ENCODE results near the gene RFX2.
"Not testable (repeated sequence)": the region's sequence is repeated elsewhere in the genome, so short reads cannot be mapped to it uniquely, and the experiment has no call there.

Gene RFX2

GRCh38 chr19:5974721-5975387 is 135.4 kb downstream of the RFX2 start:
- H3K4me3 ChIP-seq (ENCODE audit: low read depth, low read length) = no peak overlapping the region

DNA sequence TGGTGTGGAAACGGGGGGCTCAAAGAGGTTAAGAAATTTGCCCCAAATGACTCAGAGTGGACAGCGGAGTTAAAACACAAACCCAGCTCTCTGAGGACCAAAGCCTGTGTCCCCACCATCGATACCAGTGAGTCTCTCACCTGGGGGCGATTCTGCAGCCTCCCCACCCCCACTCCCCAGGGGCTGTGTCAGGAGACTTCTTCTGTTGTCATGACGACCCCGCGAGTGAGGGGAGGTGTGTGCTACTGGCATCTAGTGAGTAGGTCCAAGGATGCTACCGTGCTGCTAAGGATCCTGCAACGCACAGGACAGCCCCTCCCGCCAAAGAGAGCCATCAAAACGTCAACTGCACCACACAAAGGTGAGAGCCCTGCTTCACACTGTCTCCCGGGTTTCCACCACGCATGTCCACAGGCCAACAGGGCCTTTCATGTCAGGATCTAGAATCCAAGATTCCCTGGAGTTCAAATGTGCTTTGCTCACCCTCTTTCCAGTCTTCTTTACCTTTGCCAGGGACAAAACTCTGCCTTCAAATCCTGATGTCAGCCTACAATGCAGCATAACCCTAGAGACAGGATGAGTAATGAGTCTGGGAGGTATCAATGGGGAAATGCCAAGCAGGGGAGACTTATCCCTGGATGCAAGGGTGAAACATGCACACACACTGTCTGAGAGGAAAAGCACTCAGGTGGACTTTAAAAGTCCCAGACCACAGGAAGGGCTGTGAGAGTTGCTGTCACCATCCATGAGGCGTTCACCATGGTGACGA is 136.2 kb downstream of the RFX2 start:
- H3K4me3 ChIP-seq (ENCODE audit: low read depth, low read length) = no peak overlapping the region

DNA sequence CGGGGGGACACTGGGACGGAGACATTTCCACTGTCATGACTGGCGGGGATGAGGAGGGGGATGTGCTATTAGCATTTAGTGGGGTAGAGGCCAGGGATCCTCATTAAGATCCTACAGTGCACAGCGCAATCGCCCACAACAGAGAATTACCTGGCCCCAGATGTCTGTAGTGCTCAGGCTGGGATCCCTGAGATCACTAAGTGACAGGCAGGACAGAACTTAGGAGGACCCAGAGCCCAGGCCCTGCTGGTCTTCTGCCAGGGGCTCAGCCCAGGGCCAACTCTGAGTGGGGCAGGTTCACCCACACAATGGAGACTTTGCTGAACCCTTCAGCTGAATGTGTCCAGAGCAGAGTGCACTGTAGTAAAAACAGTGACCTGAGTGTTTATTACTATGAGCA is 136.9 kb downstream of the RFX2 start:
- H3K4me3 ChIP-seq (ENCODE audit: low read depth, low read length) = no peak overlapping the region

DNA sequence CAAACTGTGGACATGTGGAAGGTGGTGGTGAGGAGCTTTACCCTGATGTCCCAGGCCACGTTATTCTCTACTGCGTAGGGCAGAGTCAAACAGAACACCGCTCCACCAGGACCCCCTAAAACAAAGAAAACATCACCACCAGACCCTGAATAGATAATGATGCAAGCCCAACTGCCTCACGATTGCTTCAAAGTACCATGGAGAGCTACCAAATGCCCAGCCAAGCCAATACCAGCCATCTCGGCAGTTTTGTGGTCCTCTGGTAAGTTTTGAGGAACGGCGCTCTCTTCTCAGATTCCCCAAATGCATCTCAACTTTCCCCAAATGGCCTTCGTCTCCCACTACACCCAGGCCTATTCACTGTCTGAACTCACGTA is 138.0 kb downstream of the RFX2 start:
- no peak overlapping the region for H3K4me3 ChIP-seq (ENCODE audit: low read depth, low read length)

DNA sequence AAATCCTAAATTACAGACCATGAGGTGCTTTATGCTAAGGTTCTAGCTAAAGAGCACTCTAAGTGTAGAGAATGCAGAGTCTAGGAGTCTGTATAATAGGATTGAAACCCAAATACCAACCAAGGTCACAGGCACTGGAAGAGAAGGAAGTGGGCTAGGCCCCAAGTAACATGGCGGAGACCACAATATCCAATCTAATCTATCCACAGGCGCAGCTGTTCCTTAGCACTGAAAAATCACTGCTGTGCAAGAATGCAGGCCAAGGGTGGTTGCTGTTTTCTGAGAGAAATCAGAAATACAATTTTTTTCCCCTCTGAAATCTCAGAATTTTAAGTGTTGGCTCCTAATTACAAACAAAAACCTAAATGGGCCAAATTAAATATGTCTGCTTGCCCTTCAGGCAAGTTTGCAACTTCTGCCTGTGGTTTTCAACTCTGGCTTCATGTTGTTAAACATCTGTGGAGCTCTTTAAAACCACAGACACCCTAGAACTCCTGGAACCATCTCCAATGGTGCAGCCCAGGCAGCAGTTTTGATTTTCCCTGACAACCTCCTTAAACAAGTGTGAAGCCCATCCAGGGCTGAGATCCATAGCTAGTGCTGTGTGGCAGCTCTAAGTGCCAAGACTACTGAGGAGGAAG is 138.5 kb downstream of the RFX2 start:
- no peak overlapping the region for H3K4me3 ChIP-seq (ENCODE audit: low read depth, low read length)

DNA sequence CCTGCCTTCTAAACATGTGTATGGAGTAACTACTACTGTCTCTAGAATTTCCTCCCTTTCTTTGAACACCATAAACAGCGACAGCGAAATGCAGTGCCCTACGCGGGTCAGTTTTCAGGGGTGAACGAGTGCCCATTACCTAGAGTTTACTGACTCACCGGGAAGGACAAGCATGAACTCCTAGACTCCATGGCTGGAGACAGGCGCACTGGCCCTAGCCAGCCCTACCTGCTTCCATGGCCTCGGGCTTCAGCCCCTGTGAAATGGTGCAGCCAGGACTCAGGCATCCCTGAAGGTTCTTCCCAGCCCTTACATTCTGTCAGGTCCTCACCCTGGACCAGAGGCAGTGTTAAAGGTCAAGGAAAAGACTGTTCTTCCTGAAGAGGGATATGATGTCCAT is 140.8 kb downstream of the RFX2 start:
- H3K4me3 ChIP-seq (ENCODE audit: low read depth, low read length) = no peak overlapping the region

- H3K4me3 ChIP-seq (ENCODE audit: low read depth, low read length) = no peak overlapping the region
Observed at GRCh38 chr19:5968431-5969373, 141.6 kb downstream of the RFX2 start.

DNA sequence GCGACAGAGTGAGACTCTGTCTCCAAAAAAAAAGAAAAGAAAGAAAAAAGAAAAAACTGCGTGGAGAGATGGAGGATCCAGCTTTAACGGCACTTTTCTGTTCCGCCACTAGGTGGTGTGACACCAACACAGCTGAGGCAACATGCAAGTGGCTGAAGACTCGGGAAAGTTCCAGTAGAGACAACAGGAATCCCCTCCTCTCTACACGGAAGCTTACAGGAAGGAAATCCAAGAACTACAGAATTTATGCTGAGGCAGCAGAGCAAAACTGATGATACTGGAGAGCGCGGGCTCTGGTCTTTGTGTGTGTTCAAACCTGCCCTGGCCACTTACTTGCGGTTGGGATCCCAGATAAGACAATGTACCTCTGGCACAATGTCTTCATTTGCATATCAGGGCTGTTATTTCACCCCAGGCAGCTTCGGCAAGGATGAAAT is 142.3 kb downstream of the RFX2 start:
- no peak overlapping the region for H3K4me3 ChIP-seq (ENCODE audit: low read depth, low read length)

DNA sequence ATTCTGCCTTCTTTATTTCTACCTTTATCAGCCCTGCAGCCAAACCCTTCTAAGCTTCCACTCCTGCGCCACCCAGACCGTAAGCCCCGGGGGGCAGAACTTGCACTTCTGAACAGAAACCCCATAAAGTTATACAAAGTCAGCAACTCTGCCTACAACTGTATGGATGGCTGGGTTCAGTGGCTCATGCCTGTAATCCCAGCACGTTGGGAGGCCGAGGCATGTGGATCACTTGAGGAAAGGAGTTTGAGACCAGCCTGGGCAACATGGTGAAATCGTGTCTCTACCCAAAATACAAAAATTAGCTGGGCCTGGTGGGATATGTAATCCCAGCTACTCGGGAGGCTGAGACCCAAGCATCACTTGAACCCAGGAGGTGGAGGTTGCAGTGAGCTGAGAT is 142.7 kb downstream of the RFX2 start:
- no peak overlapping the region for H3K4me3 ChIP-seq (ENCODE audit: low read depth, low read length)

DNA sequence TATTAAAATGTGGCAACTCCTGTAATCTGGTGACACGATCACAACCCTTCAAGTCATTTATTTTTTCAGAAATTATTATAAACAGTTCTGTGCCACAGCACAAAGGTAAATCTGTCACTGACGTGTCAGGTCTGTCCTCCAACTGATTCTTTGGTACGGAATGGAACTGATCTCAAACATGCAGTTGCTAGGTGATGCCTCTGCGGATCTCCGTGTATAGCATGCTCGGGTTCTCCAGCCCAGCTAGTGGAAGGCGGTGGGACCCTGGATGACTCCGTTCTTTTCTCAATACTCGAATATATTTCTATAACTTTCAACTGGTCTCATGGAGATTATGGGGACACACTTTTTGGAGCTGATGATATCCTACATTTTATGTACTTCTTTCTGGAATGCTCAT is 143.4 kb downstream of the RFX2 start:
- no peak overlapping the region for H3K4me3 ChIP-seq (ENCODE audit: low read depth, low read length)

- H3K4me3 ChIP-seq (ENCODE audit: low read depth, low read length) = no peak overlapping the region
Observed at GRCh38 chr19:5966215-5966614, 144.1 kb downstream of the RFX2 start.

DNA sequence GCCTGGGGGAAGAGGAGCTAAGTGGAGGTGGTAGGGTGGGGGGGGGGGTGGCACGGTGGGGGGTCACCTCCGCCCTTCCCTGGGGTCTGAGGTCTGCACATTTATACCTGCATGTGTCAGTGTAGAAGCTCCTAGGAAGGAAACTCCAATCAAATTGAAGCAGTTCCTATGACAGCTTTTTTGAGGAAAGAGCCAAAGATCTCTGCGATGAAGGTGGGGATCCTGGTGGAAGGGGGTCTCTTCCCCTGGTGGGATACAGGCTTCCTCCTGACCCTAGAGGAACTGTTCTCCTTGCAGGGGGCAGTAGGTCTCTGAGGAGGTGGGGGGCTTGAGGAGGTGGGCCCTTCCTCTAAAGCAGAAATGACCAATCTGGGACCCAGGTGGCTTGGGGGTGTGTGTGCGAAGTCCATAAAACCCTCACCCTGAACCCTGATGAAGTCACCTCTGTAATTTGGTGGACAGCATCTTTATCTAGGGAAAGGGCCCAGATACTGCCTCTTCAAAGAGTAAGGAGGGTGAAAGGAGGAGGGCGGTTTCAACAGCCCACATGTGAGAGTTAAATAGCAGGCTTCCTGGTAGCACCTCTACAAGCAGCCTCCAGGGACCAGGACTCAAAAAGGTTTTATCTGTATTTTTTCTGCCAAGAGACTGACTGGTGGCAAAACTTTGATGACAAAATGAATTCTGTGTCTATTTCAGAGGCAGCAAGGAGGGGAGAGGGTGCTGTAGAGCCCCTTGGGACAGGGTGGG is 145.3 kb downstream of the RFX2 start:
- H3K4me3 ChIP-seq (ENCODE audit: low read depth, low read length) = no peak overlapping the region

DNA sequence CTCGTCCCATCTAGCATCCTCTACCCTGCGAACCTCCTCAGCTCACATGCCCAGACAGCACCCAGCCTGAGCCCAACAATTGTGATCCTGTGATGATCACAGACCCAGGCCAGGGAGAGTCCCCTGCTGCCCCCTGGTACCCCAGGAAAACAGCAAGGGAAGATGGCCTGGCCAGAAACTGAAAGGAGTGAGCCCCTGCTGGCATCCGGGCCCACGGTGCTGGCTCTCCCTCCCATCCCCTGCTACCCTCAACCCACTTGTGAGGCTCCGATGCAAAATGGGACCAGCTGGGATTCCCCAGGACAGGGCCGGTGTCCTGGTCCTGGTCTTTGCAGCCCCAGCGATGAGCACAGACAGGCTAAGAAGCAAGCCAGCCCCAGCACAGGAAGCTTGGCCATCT is 146.4 kb downstream of the RFX2 start:
- no peak overlapping the region for H3K4me3 ChIP-seq (ENCODE audit: low read depth, low read length)

DNA sequence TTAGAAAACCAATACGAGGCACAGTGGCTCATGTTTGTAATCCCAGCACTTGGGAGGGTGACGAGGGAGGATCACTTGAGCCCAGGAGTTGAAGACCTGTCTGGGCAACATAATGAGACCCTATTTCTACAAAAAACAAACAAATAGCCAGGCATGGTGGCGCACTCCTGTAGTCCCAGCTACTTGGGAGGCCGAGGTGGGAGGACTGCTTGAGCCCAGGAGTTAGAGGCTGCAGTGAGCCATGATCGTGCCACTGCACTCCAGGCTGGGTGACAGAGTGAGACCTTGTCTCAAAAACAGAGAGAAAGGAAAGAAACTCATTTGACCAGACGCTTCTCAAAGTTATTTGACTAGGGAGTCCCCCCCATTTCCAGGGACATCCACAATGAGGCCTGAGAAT is 147.0 kb downstream of the RFX2 start:
- not testable (repeated sequence) for H3K4me3 ChIP-seq (ENCODE audit: low read depth, low read length)

- H3K4me3 ChIP-seq (ENCODE audit: low read depth, low read length) = no peak overlapping the region
Observed at GRCh38 chr19:5961969-5962945, 148.0 kb downstream of the RFX2 start.

DNA sequence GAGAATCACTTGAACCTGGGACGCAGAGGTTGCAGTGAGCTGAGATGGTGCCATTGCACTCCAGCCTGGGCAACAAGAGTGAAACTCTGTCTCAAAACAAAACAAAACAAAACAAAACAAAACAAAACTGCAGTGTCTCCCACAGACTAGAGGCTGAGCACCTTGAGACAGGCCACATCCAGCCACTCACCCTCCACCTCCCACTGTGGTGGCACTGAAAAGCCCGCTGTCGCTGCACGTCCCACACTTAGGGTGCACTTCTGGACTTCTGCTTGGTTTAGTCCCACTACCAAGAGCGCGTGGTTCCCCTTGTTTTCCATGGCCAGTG is 148.7 kb downstream of the RFX2 start:
- H3K4me3 ChIP-seq (ENCODE audit: low read depth, low read length) = not testable (repeated sequence)

GRCh38 chr19:5960005-5961001 is 150.0 kb downstream of the RFX2 start:
- H3K4me3 ChIP-seq (ENCODE audit: low read depth, low read length) = no peak overlapping the region
